Calu3 (cell line): ENCODE measurements around the gene ALKBH3. TPM values are rescaled to one million over a fixed set of nuclear protein-coding genes. Genes with fewer than 3 reads are reported as not detected.
A peak's percentile ranks its signal among the peaks of the same experiment; 100 is the strongest.

Experiments used
- BruUV-seq: library from RNA; stranded (reverse); fragments of 400-500 nt; replicated peaks from 2 replicates; lab custom pipeline; 2021; lab: Mats Ljungman, UMichigan
- CTCF ChIA-PET: fragments of 300-600 bp; sonication (Branson Sonifier 250); formaldehyde crosslinking; loops from one replicate; lab custom pipeline; 2022; ENCODE audit warnings: antibody characterized with exemption; lab: Charles Lee
- DNase-seq: peaks from one replicate; pipeline ENCODE4 v3.0.0; 2022
- H3K27ac Mint-ChIP-seq: one replicate; pipeline ENCODE4 v1.8.0; 2022; ENCODE audit warnings: mixed read lengths; ENCODE audit not compliant: unreplicated experiment
- H3K27me3 Mint-ChIP-seq: one replicate; pipeline ENCODE4 v1.8.0; 2022; ENCODE audit warnings: mixed read lengths; ENCODE audit not compliant: unreplicated experiment
- H3K36me3 Mint-ChIP-seq: one replicate; pipeline ENCODE4 v1.8.0; 2022; ENCODE audit warnings: mild to moderate bottlenecking, moderate library complexity, mixed read lengths; ENCODE audit not compliant: insufficient read depth, unreplicated experiment
- H3K4me1 Mint-ChIP-seq: one replicate; pipeline ENCODE4 v1.8.0; 2022; ENCODE audit warnings: mild to moderate bottlenecking, low read depth, mixed read lengths; ENCODE audit not compliant: unreplicated experiment
- H3K4me3 Mint-ChIP-seq: one replicate; pipeline ENCODE4 v1.8.0; 2022; ENCODE audit warnings: mild to moderate bottlenecking, low read depth, moderate library complexity, mixed read lengths; ENCODE audit not compliant: unreplicated experiment
- H3K9me3 Mint-ChIP-seq: one replicate; pipeline ENCODE4 v1.8.0; 2022; ENCODE audit warnings: low read depth, mixed read lengths; ENCODE audit not compliant: unreplicated experiment
- CTCF ChIP-seq: fragments of 200-600 bp; IDR thresholded peaks from one replicate; pipeline ENCODE4 v1.8.0; 2022; ENCODE audit warnings: antibody characterized with exemption; ENCODE audit not compliant: unreplicated experiment
- intact Hi-C: fragments of 100-400 bp; cut with micrococcal nuclease; formaldehyde crosslinking; loops from one replicate; pipeline ENCODE4 v1.10.0; 2022; ENCODE audit not compliant: unreplicated experiment
- total RNA-seq: library from RNA; stranded (reverse); gene quantifications from 2 replicates; pipeline ENCODE4 v1.2.3, GENCODE V29; 2022

Gene ALKBH3
- total RNA-seq, 1 experiment from 2014 or later, result 19.1 TPM

GRCh38 chr11:43942662-43943371 is 62.2 kb downstream of the ALKBH3 start:
- H3K36me3 Mint-ChIP-seq, result peaks cover 13% of the 10 kb centered on the region
- H3K27ac Mint-ChIP-seq, result no peak overlapping the region
- CTCF ChIA-PET, result interaction anchor here (0.7 to 2.8 kb wide), 2 partner anchors 25 to 53 kb away, joined by 3 to 17 read pairs; no protein-coding TSS in a partner anchor
- no peaks in the 10 kb centered on the region for H3K9me3 Mint-ChIP-seq
- peak overlapping the region; percentile 59 for H3K4me3 Mint-ChIP-seq
- H3K27me3 Mint-ChIP-seq, result peaks cover 82% of the 10 kb centered on the region
- DNase-seq, result no peak
- BruUV-seq, result no TSS peak
- intact Hi-C loops, result no loop called here
- H3K4me1 Mint-ChIP-seq, result peaks cover 26% of the 10 kb centered on the region
- TF ChIP-seq CTCF, result no peak

- DNase-seq, result no peak
- TSS peak; percentile 51 for BruUV-seq
Observed at GRCh38 chr11:43943372-43943930, 62.8 kb downstream of the ALKBH3 start.

DNA sequence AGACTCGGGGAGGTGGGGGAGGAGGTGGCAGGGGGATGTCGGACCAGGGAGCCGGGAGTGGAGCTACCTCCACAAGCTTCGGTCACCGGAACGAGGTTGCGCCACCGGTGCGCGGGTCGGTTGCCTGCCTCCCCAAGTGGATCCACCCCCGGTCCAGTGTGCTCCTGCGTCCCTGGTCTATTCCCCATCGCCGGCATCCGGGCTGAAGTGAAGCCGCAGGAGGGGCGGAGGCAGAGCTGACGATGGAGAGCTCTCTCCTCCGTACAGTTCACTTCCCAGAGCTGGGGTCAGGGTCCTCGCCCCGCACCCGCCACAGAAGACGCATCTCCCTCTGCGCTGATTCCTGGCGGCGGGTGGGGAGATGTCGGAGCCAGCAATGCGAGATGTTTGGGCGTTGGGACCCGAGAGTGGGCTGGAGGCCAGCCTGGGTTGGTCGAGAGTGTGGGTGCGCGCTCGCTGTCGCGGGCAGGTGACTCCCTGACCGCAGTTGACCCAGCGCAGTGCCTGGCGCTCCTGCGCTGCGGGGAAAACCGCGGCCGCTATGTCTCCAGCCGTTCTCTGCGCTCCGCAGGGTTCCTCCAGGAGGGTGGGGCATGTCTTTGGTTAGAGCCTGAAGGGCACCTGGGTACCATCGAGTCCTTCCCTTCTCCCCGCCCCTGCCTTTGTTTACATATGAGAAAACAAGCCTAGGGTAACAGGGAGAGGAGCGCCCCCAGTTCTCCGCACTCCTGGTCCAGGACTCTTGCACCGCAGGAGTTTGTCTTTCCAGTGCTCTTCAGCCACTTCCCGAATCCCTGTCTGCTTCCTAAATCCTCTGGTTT is 63.5 kb downstream of the ALKBH3 start:
- H3K9me3 Mint-ChIP-seq, result no peaks in the 10 kb centered on the region
- no TSS peak for BruUV-seq
- peaks cover 13% of the 10 kb centered on the region for H3K36me3 Mint-ChIP-seq
- H3K4me1 Mint-ChIP-seq, result peaks cover 24% of the 10 kb centered on the region
- intact Hi-C loops, result loop anchor here (1.0 kb wide), 1 partner anchor 54 kb away; no protein-coding TSS in a partner anchor
- no peak overlapping the region for H3K27ac Mint-ChIP-seq
- DNase-seq, result peak; percentile 25
- H3K4me3 Mint-ChIP-seq, result peak overlapping the region; percentile 59
- H3K27me3 Mint-ChIP-seq, result peaks cover 82% of the 10 kb centered on the region
- no peak for TF ChIP-seq CTCF
- CTCF ChIA-PET, result interaction anchor here (2.8 kb wide), 1 partner anchor 54 kb away, joined by 17 read pairs; no protein-coding TSS in a partner anchor

More at GRCh38 chr11:43943372-43943930, 62.8 kb downstream of the ALKBH3 start:
- H3K27me3 Mint-ChIP-seq, result peaks cover 82% of the 10 kb centered on the region
- no peak for TF ChIP-seq CTCF
- peak overlapping the region; percentile 59 for H3K4me3 Mint-ChIP-seq
- H3K4me1 Mint-ChIP-seq, result peaks cover 24% of the 10 kb centered on the region
- peak overlapping the region; percentile 31 for H3K27ac Mint-ChIP-seq
- intact Hi-C loops, result no loop called here
- H3K9me3 Mint-ChIP-seq, result no peaks in the 10 kb centered on the region
- H3K36me3 Mint-ChIP-seq, result peaks cover 13% of the 10 kb centered on the region
- CTCF ChIA-PET, result interaction anchor here (2.8 kb wide), 1 partner anchor 53 kb away, joined by 17 read pairs; no protein-coding TSS in a partner anchor

GRCh38 chr11:43944761-43945311 is 64.2 kb downstream of the ALKBH3 start:
- no peaks in the 10 kb centered on the region for H3K9me3 Mint-ChIP-seq
- H3K27me3 Mint-ChIP-seq, result peaks cover 81% of the 10 kb centered on the region
- H3K27ac Mint-ChIP-seq, result no peak overlapping the region
- CTCF ChIA-PET, result interaction anchor here (0.9 to 2.8 kb wide), 2 partner anchors 11 to 55 kb away, joined by 3 to 17 read pairs; no protein-coding TSS in a partner anchor
- peak overlapping the region; percentile 59 for H3K4me3 Mint-ChIP-seq
- peak; percentile 96 for TF ChIP-seq CTCF
- peak; percentile 90 for DNase-seq
- BruUV-seq, result no TSS peak
- H3K36me3 Mint-ChIP-seq, result peaks cover 13% of the 10 kb centered on the region
- peaks cover 28% of the 10 kb centered on the region for H3K4me1 Mint-ChIP-seq
- intact Hi-C loops, result loop anchor here (1.0 kb wide), 1 partner anchor 55 kb away; no protein-coding TSS in a partner anchor
